Measurements from ENCODE around the gene ANKRD31.

The ANKRD31 gene

GRCh38 chr5:75043633-75044264 is 192.9 kb downstream of the ANKRD31 start:
- DNase-seq (ENCODE audit: low spot score) = no peak

GRCh38 chr5:75042522-75042921 is 194.2 kb downstream of the ANKRD31 start:
- TF ChIP-seq CTCF (IDR thresholded peaks at IDR 0.05; ENCODE audit: extremely low read depth, missing control alignments) = no peak

More at GRCh38 chr5:75043633-75044264, 192.9 kb downstream of the ANKRD31 start:
- TF ChIP-seq CTCF (IDR thresholded peaks at IDR 0.05; ENCODE audit: extremely low read depth, missing control alignments) = no peak

GRCh38 chr5:75040973-75041372 is 195.7 kb downstream of the ANKRD31 start:
- DNase-seq (ENCODE audit: low spot score) = no peak
- TF ChIP-seq CTCF (IDR thresholded peaks at IDR 0.05; ENCODE audit: extremely low read depth, missing control alignments) = no peak

More at GRCh38 chr5:75042522-75042921, 194.2 kb downstream of the ANKRD31 start:
- no peak for DNase-seq (ENCODE audit: low spot score)

GRCh38 chr5:75037106-75037505 is 199.6 kb downstream of the ANKRD31 start:
- no peak for DNase-seq (ENCODE audit: low spot score)
- TF ChIP-seq CTCF (IDR thresholded peaks at IDR 0.05; ENCODE audit: extremely low read depth, missing control alignments) = no peak

GRCh38 chr5:75034137-75034739 is 202.4 kb downstream of the ANKRD31 start:
- no peak for TF ChIP-seq CTCF (IDR thresholded peaks at IDR 0.05; ENCODE audit: extremely low read depth, missing control alignments)
- no peak for DNase-seq (ENCODE audit: low spot score)

GRCh38 chr5:75031366-75031765 is 205.3 kb downstream of the ANKRD31 start:
- TF ChIP-seq CTCF (IDR thresholded peaks at IDR 0.05; ENCODE audit: extremely low read depth, missing control alignments) = no peak
- no peak for DNase-seq (ENCODE audit: low spot score)

GRCh38 chr5:75028090-75028489 is 208.6 kb downstream of the ANKRD31 start:
- DNase-seq (ENCODE audit: low spot score) = no peak
- no peak for TF ChIP-seq CTCF (IDR thresholded peaks at IDR 0.05; ENCODE audit: extremely low read depth, missing control alignments)

Measured in GM20000 (cell line).